Ishikawa (cell line): Measurements from ENCODE around the gene C19orf81.

Experiments
- CEBPB ChIP-seq: IDR thresholded peaks from 2 replicates; pipeline ENCODE4 v1.6.1; 2012
- CREB1 ChIP-seq: IDR thresholded peaks from 2 replicates; pipeline ENCODE4 v1.6.1; 2012; ENCODE audit warnings: low read depth
- EGR1 ChIP-seq: IDR thresholded peaks from 2 replicates; pipeline ENCODE4 v1.6.1; 2012
- EP300 ChIP-seq: IDR thresholded peaks from 2 replicates; pipeline ENCODE4 v1.6.1; 2012; ENCODE audit warnings: borderline replicate concordance
- FOXM1 ChIP-seq: IDR thresholded peaks from 2 replicates; pipeline ENCODE4 v1.6.1; 2012; ENCODE audit warnings: low read depth, borderline replicate concordance
- NFIC ChIP-seq: IDR thresholded peaks from 2 replicates; pipeline ENCODE4 v1.6.1; 2012
- RAD21 ChIP-seq: IDR thresholded peaks from 2 replicates; pipeline ENCODE4 v1.6.1; 2012; ENCODE audit warnings: low read depth
- TAF1 ChIP-seq: IDR thresholded peaks from 2 replicates; pipeline ENCODE4 v1.6.1; 2012; ENCODE audit warnings: low read depth, mild to moderate bottlenecking
- TCF12 ChIP-seq: IDR thresholded peaks from 2 replicates; pipeline ENCODE4 v1.6.1; 2012; ENCODE audit warnings: low read depth
- TEAD4 ChIP-seq: IDR thresholded peaks from 2 replicates; pipeline ENCODE4 v1.6.1; 2012
- YY1 ChIP-seq: IDR thresholded peaks from 2 replicates; pipeline ENCODE4 v1.6.1; 2012; ENCODE audit warnings: low read depth
- ZBTB7A ChIP-seq: IDR thresholded peaks from 2 replicates; pipeline ENCODE4 v1.6.1; 2012; ENCODE audit warnings: low read depth
- TF ChIP-seq, protein P1 (sequence below): IDR thresholded peaks from 2 replicates; pipeline ENCODE4 v1.6.1; 2012
- TF ChIP-seq, protein P2 (sequence below): IDR thresholded peaks from 2 replicates; pipeline ENCODE4 v1.6.1; 2012
- TF ChIP-seq, protein P3 (sequence below): IDR thresholded peaks from 2 replicates; pipeline ENCODE4 v1.6.1; 2012; ENCODE audit warnings: low read depth, mild to moderate bottlenecking

The C19orf81 gene

DNA sequence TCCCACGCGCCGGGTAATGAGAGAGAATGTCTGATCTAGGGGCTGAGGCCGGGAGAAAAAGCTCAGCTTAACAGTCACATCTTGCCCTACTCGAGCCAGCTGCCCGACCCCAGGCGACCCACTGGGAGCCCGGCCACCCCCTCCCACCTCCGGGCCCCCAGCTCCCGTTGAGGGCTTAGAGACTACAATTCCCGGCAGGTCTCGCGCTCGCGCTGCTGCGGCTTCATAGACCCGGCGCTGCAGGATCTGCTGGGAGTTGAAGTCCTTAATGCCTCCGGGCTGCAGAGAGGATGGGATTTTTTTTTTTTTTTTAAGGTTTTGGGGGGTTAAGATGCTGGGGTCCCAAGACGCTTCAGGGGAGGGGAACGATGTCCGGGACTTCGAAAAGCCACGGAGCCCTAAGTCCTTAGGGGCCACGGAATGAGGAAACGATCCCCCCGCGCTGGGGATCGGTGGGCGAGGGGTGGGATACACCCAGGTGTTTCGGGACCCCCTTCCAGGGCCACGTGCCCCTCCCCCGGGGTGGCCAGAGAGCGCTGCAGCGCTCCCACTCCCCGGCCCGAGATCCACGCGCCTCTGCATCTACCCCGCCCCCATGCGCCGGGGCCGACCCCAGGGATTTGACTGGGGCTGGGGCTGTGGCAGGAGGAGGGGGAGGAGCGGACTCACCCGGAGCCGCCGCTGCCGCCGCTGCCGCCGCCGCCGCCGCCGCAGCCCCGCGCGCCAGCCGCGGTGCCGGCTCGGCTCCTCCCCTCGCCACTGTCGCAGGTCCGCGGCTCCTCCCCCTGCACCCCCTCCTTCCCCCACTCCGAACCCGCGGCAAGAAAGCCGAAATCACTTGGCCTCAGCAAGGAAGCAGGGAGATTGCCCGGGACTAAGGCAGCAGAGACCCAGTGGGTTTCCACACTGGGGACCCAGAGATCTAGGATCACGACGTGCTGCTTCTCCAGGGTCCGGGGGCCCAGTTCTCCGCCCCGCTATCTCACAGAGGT is 9.8 kb upstream of the C19orf81 start, which contains the start of gene SYT3:
SYT3 (minus strand) TSS at position 761 of the 992 bp plus-strand sequence. CDS start 2,470 bp downstream, outside the sequence.
- no peak for TF ChIP-seq NFIC
- TF ChIP-seq, protein P1, sequence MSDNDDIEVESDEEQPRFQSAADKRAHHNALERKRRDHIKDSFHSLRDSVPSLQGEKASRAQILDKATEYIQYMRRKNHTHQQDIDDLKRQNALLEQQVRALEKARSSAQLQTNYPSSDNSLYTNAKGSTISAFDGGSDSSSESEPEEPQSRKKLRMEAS, result no peak
- TF ChIP-seq EP300, result no peak
- TF ChIP-seq CREB1, result no peak
- TF ChIP-seq, protein P2, sequence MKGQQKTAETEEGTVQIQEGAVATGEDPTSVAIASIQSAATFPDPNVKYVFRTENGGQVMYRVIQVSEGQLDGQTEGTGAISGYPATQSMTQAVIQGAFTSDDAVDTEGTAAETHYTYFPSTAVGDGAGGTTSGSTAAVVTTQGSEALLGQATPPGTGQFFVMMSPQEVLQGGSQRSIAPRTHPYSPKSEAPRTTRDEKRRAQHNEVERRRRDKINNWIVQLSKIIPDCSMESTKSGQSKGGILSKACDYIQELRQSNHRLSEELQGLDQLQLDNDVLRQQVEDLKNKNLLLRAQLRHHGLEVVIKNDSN, result no peak

DNA sequence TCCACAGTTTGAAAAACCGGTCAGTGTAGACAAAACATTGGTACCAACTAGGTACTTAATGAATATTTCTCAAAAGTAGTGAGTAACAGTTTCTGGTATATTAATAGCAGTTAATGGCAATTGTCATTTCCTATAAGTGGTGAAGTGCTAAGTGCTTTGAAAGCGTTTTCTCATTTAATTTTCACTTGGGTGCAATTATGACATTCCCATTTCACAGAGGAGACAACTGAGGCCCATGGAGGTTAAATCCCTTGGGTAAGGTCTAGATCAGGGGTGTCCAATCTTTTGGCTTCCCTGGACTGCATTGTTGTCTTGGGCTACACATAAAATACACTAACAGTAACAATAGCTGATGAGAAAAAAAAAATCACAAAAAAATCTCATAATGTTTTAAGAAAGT is 8.9 kb upstream of the C19orf81 start:
- TF ChIP-seq, protein P2, result no peak
- TF ChIP-seq ZBTB7A (no peak), EP300 (no peak), TCF12 (no peak), CEBPB (no peak), TEAD4 (no peak), CREB1 (no peak), RAD21 (no peak), EGR1 (no peak)
- TF ChIP-seq, protein P1, result no peak

DNA sequence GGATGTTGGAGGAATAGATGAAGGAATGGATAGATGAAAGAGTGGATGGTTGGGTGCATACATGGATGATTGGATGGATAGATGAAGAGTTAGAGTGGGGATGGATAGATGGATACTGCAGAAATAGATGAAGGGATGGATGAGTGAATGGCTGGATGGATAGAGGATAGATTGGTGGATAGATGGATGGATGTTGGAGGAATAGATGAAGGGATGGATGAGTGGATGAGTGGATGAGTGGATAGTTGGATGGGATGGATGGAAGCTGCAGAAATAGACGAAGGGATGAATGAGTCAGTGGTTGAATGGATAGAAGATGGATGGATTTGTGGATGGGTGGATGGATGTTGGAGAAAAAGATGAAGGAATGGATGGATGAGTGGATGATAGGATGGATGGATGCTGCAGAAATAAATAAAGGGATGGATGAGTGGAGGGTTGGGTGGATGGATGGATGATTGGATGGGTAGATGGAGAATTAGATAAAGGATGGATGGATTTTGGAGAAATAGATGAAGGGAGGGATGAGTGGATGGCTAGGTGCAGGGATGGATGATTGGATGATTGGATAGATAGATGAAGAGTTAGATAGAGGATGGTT is 4.8 kb upstream of the C19orf81 start:
- no peak for TF ChIP-seq TCF12
- TF ChIP-seq EGR1, result no peak
- no peak for TF ChIP-seq YY1

DNA sequence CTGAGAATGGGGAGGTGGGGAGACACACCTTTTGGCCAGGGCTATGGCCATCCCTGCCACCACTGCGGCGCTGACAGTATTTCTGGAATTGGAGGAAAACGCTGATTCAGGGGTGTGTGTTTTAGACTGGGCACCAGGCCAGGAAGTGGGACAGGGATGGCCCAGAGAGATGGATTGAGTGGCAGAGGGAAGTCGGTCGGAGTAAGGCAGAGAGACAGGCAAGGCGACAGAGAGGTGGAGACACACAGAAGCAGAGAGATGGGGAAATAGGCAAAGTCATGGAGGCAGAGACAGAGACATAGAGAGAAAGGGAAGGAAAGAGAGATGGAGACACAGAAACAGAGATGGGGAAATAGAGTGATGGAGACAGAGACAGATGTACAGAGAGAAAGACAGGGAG is 4.1 kb upstream of the C19orf81 start:
- no peak for TF ChIP-seq RAD21
- TF ChIP-seq NFIC, result no peak
- TF ChIP-seq ZBTB7A, result no peak
- TF ChIP-seq, protein P2, result no peak
- no peak for TF ChIP-seq YY1
- TF ChIP-seq, protein P3, sequence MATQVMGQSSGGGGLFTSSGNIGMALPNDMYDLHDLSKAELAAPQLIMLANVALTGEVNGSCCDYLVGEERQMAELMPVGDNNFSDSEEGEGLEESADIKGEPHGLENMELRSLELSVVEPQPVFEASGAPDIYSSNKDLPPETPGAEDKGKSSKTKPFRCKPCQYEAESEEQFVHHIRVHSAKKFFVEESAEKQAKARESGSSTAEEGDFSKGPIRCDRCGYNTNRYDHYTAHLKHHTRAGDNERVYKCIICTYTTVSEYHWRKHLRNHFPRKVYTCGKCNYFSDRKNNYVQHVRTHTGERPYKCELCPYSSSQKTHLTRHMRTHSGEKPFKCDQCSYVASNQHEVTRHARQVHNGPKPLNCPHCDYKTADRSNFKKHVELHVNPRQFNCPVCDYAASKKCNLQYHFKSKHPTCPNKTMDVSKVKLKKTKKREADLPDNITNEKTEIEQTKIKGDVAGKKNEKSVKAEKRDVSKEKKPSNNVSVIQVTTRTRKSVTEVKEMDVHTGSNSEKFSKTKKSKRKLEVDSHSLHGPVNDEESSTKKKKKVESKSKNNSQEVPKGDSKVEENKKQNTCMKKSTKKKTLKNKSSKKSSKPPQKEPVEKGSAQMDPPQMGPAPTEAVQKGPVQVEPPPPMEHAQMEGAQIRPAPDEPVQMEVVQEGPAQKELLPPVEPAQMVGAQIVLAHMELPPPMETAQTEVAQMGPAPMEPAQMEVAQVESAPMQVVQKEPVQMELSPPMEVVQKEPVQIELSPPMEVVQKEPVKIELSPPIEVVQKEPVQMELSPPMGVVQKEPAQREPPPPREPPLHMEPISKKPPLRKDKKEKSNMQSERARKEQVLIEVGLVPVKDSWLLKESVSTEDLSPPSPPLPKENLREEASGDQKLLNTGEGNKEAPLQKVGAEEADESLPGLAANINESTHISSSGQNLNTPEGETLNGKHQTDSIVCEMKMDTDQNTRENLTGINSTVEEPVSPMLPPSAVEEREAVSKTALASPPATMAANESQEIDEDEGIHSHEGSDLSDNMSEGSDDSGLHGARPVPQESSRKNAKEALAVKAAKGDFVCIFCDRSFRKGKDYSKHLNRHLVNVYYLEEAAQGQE, result no peak
- no peak for TF ChIP-seq TCF12
- no peak for TF ChIP-seq EGR1
- no peak for TF ChIP-seq EP300
- TF ChIP-seq, protein P1, result no peak
- no peak for TF ChIP-seq TEAD4
- no peak for TF ChIP-seq CEBPB
- TF ChIP-seq CREB1, result no peak
- no peak for TF ChIP-seq FOXM1
- TF ChIP-seq TAF1, result no peak

DNA sequence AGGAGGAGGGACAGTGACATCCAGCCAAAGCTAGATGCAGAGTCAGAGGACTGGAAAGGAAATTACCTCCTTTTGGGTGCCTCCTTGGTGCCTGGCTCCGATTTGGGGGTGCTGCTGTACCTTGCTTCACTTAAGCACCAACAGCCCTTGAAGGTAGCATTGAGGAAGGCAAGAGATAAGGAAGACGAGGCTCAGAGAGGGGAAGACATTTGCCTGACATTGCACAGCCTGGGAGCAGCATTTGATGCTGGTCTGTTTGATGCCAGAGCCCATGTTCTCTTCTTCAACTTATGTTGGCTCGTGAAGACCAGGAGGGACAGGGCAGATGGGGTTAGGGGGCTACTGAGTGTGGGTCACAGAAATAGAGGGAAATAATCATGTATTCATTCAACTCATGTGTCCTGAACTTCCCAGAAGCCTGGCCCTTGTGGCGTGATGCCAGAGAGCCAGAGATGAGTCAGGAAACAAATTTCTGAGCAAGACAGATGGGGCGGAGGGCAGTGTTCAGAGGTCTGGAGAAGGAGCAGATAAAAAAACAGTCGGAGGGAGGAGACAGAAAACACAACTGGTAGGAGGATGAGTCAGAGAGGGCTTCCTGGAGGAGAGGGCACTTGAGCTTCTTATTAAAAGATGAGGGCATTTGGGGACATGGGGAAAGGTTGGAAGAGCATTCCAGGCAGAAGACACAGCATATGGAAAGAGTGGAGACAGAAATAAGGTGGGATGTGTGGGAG is 3.0 kb upstream of the C19orf81 start:
- TF ChIP-seq TCF12 (no peak), FOXM1 (no peak), YY1 (no peak), CEBPB (no peak), RAD21 (no peak)
- TF ChIP-seq, protein P1, result no peak
- TF ChIP-seq, protein P2, result no peak
